ENCODE results near the gene CRIP3. TPM values are rescaled to one million over a fixed set of nuclear protein-coding genes. Genes with fewer than 3 reads are reported as not detected.

CRIP3 gene
- total and polyA plus RNA-seq, 2 of the 13 experiments (the other 11 are each of a cell fraction or from before 2014, with no cell fraction given) = 6.3 to 9.3 TPM

DNA sequence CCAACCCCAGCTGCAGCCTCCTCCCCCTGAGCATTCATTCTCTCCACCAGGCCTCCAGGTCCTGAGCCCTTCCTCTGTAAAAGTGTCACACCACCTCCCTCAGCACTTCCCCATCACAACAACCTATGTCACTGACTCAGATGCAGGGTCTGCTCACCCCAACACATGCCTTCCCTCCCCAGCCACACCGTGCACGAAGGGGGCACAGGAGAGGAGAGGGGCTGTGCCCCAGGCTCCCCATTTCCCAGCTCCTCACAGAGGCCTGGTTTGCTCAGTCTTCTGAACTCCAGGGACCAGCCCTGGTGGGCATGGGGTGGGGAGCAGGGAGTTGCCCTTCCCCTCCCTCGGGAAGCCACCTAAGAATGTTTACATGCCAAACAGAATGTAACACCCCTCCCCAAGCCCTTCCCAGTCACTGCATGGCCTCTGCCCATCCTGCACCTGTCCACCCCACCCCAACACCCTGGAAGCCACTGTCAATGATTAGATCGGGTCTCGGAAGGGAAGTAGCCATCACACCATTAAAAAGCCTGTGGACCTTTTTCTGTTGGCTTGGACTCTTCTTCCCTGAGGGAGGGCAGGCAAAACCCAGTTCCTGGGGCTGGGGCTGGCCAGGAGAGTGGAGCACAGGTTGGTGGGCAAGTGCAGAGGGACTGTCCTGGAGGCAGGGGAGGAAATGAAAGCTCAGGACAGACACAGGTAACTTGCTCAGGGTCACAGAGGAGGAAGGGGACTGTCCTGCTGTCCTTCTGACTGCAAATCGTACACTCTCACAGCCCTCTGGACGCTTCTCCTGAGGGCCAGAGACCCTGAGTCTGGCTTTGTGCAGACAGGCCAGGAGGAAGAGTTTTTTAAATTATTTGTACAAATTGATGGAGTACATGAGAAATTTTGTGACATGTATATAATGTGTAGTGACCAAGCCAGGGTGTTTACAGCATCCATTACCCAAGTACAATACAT lies 20.6 kb downstream of the CRIP3 start (continued):
- TF ChIP-seq JUNB (CRISPR knock-in tag; IDR thresholded peaks at IDR 0.05; ENCODE audit: borderline replicate concordance) = no peak
- TF ChIP-seq AHR (CRISPR knock-in tag; IDR thresholded peaks at IDR 0.05) = no peak
- TF ChIP-seq MTF1 (CRISPR knock-in tag; IDR thresholded peaks at IDR 0.05) = no peak
- TF ChIP-seq ZNF501 (CRISPR knock-in tag; IDR thresholded peaks at IDR 0.05) = no peak
- TF ChIP-seq TAF1 (CRISPR knock-in tag; IDR thresholded peaks at IDR 0.05) = no peak
- TF ChIP-seq ZNF883 (CRISPR knock-in tag; IDR thresholded peaks at IDR 0.05; ENCODE audit: not compliant biosample characterization) = peak; percentile 51
- TF ChIP-seq, protein P1, sequence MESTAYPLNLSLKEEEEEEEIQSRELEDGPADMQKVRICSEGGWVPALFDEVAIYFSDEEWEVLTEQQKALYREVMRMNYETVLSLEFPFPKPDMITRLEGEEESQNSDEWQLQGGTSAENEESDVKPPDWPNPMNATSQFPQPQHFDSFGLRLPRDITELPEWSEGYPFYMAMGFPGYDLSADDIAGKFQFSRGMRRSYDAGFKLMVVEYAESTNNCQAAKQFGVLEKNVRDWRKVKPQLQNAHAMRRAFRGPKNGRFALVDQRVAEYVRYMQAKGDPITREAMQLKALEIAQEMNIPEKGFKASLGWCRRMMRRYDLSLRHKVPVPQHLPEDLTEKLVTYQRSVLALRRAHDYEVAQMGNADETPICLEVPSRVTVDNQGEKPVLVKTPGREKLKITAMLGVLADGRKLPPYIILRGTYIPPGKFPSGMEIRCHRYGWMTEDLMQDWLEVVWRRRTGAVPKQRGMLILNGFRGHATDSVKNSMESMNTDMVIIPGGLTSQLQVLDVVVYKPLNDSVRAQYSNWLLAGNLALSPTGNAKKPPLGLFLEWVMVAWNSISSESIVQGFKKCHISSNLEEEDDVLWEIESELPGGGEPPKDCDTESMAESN (CRISPR knock-in tag; conservative IDR thresholded peaks at IDR 0.05) = no peak
- no peak for TF ChIP-seq ZC3H4 (CRISPR knock-in tag; IDR thresholded peaks at IDR 0.05; ENCODE audit: borderline replicate concordance)
- TF ChIP-seq MEF2D (CRISPR knock-in tag; IDR thresholded peaks at IDR 0.05) = 0 out of 2 replicates have a peak, but pooled peaks have one; percentile 17
- no peak for TF ChIP-seq AGO2 (optimal IDR thresholded peaks at IDR 0.05; ENCODE audit: low read depth, low read length)
- no peak for TF ChIP-seq IKZF4 (CRISPR knock-in tag; IDR thresholded peaks at IDR 0.05; ENCODE audit: borderline replicate concordance, low read depth, not compliant biosample characterization)
- TF ChIP-seq, protein P2, sequence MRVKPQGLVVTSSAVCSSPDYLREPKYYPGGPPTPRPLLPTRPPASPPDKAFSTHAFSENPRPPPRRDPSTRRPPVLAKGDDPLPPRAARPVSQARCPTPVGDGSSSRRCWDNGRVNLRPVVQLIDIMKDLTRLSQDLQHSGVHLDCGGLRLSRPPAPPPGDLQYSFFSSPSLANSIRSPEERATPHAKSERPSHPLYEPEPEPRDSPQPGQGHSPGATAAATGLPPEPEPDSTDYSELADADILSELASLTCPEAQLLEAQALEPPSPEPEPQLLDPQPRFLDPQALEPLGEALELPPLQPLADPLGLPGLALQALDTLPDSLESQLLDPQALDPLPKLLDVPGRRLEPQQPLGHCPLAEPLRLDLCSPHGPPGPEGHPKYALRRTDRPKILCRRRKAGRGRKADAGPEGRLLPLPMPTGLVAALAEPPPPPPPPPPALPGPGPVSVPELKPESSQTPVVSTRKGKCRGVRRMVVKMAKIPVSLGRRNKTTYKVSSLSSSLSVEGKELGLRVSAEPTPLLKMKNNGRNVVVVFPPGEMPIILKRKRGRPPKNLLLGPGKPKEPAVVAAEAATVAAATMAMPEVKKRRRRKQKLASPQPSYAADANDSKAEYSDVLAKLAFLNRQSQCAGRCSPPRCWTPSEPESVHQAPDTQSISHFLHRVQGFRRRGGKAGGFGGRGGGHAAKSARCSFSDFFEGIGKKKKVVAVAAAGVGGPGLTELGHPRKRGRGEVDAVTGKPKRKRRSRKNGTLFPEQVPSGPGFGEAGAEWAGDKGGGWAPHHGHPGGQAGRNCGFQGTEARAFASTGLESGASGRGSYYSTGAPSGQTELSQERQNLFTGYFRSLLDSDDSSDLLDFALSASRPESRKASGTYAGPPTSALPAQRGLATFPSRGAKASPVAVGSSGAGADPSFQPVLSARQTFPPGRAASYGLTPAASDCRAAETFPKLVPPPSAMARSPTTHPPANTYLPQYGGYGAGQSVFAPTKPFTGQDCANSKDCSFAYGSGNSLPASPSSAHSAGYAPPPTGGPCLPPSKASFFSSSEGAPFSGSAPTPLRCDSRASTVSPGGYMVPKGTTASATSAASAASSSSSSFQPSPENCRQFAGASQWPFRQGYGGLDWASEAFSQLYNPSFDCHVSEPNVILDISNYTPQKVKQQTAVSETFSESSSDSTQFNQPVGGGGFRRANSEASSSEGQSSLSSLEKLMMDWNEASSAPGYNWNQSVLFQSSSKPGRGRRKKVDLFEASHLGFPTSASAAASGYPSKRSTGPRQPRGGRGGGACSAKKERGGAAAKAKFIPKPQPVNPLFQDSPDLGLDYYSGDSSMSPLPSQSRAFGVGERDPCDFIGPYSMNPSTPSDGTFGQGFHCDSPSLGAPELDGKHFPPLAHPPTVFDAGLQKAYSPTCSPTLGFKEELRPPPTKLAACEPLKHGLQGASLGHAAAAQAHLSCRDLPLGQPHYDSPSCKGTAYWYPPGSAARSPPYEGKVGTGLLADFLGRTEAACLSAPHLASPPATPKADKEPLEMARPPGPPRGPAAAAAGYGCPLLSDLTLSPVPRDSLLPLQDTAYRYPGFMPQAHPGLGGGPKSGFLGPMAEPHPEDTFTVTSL (CRISPR knock-in tag; IDR thresholded peaks at IDR 0.05; ENCODE audit: borderline replicate concordance) = no peak
- TF ChIP-seq, protein P3, sequence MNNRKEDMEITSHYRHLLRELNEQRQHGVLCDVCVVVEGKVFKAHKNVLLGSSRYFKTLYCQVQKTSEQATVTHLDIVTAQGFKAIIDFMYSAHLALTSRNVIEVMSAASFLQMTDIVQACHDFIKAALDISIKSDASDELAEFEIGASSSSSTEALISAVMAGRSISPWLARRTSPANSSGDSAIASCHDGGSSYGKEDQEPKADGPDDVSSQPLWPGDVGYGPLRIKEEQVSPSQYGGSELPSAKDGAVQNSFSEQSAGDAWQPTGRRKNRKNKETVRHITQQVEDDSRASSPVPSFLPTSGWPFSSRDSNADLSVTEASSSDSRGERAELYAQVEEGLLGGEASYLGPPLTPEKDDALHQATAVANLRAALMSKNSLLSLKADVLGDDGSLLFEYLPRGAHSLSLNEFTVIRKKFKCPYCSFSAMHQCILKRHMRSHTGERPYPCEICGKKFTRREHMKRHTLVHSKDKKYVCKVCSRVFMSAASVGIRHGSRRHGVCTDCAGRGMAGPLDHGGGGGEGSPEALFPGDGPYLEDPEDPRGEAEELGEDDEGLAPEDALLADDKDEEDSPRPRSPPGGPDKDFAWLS (CRISPR knock-in tag; IDR thresholded peaks at IDR 0.05; ENCODE audit: borderline replicate concordance) = no peak
- no peak for TF ChIP-seq ZNF878 (CRISPR knock-in tag; IDR thresholded peaks at IDR 0.05)
- peak; percentile 48; the same call in 1 of the 2 replicates for TF ChIP-seq HIVEP1 (CRISPR knock-in tag; IDR thresholded peaks at IDR 0.05)
- TF ChIP-seq SAP130 (CRISPR knock-in tag; IDR thresholded peaks at IDR 0.05; ENCODE audit: low read depth) = 0 out of 2 replicates have a peak, but pooled peaks have one; percentile 8
- TF ChIP-seq ARNTL (CRISPR knock-in tag; IDR thresholded peaks at IDR 0.05) = 0 out of 2 replicates have a peak, but pooled peaks have one; percentile 19
- TF ChIP-seq NFE2 (CRISPR knock-in tag; IDR thresholded peaks at IDR 0.05) = no peak
